Activated CD4-positive, alpha-beta T cell treated with anti-CD3 and anti-CD28 coated beads, Interleukin-2, amount 50 U/mL, for 4 hours (primary cell): ENCODE measurements around the gene PEG3.

Experiments used
- DNase-seq, 2 experiments: peaks; one replicate each; pipeline ENCODE4 v3.0.0-alpha.2; 2020

PEG3 gene

DNA sequence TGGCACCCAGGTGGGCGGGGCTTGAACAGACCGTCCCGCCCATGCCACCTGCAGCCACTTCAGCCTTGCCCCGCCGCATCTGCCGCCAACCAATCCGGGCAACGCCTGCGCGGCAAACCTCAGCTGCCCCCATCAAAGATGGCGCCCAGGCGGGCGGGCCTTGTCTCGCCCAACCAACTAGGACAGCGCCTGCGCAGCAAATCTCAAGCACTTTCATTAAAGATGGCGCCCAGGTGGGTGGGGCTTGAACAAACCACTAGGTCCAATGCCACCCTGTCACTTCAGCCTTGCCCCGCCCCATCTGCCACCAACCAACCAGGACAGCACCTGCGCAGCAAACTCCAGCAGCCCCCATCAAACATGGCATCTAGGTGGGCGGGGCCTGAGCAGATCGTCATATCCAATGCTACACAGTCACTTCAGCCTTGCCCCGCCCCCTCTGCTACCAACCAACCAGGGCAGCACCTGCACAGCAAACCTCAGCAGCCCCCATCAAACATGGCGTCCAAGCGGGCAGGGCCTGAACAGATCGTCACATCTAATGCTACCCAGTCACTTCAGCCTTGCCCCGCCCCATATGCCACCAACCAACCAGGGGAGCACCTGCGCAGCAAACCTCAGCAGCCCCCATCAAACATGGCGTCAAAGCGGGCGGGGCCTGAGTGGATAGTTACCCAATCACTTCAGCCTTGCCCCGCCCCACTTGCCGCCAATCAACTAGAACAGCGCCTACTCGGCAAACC lies 1.4 kb downstream of the PEG3 start:
- no peak for DNase-seq

DNA sequence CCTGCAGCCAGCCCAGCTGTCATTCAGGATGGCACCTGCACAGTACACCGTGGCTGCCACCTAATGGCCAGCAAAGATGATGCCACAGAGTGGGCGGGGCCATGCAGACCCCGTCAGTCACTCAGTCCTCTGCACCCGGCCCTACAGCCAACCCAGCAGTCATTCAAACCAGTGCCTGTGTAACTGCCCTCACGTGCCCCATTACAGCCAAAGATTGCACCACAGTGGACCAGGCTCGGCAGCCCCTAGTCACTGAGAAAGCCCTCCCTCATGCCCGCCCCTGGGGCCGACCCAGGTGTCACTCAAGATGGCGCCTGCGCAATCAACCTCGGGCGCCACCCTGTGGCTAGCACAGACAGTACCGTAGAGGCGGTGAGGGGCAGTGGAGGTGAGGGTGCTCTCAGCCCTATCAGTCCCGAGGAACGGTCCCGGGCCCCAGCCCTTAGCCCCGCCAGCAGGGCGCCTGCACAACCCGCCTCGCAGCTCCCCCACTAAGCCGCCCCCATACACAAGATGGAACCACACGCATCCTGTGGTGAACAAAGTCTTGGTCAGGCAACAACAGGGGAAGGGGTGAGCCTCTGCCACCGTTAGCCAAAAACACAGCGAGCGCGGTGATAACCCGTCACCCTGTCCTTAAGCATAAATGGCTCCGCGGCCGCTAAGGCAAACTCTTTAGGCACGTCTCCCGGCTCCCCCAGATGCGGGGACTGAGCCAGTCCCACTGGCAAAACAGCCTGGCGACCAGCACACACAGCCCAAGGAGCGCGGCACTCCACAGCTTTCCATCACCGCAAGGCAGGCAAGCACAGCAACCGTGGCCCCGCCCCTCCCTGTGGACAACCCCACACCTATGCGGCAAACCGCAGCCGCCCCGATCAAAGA lies 2.3 kb downstream of the PEG3 start:
- no peak for DNase-seq

DNA sequence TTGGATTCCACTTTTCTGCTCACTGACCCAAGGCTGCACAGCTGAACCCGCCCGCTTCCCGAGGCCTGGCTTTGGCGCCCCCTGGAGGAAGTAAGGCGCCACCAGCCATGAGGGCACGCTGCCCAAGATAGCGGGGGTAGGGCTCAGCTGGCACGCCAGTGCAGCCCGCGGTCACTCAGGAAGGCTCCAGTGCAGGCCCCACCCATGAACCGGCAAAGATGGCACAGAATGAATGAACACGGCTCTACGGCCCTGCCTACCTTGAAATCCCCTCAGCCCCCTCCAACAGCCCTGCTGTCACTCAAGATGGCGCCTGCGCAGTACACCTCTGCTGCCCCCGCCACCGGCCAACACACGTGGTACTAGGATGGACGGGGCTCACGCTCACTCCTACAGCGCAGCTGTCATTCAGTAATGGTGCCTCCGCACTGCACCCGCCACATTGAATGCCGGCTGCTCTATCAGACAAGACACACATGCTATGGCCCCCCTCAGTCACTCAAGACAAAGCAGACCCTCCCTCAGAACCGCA lies 3.0 kb downstream of the PEG3 start:
- no peak for DNase-seq

DNA sequence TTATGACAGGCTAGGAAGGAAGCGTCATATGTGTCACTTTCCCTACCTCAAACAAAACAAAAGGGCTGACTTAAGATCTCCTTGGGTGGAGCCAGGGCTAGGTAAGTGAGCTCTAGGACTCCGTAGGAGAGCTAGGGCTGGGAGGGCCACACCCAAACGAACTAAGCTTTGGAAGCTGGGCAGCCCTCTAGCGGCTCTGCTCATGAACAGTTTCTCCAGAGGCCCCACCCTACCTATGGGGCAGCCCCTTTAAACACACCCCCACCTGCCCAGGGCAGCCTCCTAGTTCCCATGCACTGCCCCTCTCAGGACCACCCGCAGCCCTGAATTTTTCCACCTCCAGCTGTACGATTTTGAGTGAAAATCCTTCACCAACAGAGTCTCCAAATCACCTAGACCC lies 3.5 kb downstream of the PEG3 start:
- DNase-seq: no peak

DNA sequence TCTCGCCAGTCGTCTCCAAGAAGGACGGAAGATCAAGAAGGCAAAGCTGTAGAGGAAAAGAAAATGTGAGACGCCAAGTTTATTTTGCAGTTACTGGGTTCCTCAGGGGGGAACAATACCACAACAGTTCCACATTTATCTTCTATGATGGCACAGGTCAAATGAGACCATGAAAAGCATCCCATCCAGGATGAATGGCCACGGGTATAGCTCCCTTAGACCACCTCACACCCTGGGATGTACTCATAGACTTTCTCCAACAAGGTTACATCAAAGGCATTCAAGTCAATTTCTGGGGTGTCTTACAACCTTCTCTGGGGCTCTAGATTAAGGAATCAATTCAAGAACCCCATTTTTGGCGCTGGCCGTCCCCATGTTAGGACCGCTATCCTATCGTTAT lies 4.5 kb downstream of the PEG3 start:
- DNase-seq: no peak

DNA sequence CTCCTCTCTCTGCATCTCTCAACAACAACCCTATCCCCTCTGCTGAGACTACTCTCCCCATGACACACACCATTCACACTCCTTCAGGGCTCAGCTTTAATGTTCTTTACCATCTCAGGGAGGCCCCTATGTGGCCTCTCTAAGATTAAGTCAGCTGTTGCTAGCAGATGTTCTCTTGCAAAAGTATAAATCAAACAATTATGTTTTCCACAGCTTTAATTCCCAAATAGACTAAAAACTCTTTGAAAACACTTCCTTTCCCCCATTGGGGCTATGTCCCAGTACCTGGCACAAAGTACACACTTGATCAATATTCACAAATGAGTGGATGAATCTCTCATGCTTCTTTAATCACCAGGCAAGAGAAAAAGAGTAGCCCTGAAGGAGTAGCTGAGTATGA lies 5.1 kb downstream of the PEG3 start:
- no peak for DNase-seq

DNA sequence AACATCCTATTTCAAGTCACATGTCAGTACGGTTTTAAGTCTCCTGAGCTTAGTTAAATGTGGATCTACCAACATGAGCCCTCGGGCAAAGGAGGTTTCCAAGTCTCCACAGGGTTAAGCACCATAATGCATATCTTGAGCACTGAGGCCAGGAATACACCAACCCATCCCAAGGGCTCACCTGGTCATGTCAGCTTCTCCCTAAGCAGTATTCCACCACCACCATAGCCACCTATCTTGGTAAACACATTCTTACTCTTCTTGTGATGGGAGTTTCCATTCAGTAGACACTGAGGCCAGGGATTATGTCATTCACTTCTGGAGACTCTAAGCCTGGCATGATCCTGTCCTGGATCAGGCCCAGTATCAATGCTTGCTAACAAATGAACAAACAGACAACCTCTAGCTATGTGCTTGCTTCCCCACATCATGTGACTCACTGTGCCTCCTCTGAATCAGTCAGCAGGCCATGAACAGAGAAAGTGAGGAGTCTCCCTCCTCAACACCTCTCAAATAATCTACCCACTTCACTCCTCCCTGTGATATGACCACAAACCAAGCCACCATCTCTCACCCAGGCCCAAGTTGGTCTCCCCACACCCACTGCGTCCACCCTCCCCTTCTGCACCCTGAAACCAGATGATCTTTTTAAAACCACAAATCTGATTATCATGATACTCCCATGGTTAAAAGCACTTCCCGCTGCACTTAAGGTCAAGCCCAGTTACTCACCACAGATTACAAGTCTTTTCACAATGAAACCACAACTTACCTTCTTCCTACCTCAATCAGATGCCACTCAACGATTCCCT lies 5.8 kb downstream of the PEG3 start:
- no peak for DNase-seq

DNA sequence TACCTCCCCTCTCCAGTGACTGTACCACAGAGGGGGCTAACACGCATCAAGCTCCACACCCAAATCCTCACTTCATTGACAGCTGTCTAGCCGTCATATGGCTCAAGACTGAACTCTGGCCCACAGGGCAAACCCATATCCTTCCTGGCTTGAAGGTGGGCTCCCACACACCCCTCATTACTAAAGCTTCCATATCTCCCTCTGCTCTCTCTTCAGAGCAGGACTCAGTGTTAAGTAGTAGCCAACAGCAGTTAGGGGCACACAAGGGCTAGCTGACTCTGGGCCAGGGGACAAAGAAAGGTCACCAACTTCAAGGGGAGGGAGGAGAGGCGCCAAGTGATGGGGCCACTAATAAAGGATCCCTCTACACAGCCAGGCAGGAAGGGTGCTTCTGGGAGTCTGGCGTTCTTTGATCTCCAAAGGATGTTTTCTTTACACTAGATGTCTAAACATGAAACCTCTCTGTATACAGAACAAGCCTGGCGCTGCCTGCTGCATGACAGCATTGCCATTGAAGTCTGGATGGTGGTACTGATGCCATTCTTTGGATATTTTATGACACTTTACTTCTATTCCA lies 8.1 kb downstream of the PEG3 start:
- DNase-seq: no peak

DNA sequence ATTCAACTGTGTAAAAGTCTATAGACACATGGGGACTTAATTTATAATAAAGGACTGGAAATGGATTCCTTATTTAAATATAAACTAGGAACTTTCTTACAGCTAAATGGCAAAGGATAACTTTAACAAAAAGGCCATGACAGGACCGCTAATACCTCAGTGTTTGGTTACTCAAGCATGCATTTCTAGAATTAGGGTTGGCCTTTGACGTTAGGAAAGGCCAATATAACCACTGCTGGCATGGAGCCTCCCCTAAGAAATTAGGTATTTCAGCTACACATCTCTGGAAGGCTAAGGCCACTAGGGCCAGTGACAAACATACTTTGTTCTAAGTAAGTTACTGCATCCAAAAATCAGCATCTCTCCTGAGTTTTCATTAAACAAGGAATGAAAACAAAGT lies 9.3 kb downstream of the PEG3 start:
- DNase-seq: no peak

DNA sequence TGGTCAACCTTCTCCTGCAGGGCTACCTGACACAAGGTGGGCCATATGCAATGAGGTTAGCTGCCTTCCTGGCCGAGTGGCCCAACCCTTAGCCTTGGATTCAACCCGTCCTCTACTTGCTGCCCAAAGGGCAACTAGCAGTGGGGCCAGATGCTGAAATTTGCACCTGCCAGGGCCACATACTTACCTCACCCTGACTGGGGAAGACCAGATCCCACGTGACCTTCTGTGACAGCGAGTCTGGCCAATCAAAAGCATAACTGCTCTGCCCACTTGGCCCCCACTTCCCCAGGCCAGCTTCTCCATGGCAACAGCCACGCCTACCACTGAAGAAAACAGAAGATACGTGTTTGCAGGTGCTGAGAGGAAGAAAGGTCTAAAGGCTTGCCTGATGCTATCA lies 10.9 kb downstream of the PEG3 start:
- no peak for DNase-seq

DNA sequence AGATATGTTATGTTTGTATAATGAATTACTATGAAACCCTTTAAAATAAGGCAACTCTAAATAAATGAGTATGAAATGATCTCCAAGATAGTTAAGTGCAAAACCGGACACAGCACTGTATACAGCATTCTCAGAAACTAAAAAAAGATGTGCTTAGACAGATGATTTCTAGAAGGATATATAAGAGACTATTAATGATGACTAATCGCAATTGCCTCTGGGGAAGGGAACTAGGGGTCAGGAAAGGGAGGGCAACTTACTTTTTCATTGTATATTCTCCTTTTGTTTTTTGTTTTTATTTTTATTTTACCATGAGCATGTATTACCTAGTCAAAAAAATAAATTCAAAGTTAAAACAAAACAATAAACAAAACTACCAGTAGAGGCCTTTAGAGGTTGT lies 12.8 kb downstream of the PEG3 start:
- no peak for DNase-seq

DNA sequence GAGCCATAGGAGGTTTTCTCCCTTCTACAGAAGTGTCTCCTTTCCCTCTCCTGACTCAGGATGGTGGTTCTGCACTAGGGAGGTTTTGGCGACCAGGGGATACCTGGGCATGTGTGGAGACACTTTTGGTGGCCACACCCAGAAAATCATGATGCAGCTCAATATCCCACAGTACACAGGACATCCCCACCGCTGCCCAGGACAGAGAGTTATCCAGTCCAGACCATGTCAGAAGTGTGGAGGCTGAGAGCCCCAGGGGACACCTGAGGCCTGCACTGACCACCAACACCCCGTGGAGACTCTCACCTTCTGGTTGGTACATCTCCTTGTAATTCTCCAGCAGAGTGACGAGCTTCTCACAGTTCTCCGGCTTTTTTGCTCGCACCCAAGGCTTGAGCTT lies 16.6 kb downstream of the PEG3 start:
- DNase-seq: no peak

DNA sequence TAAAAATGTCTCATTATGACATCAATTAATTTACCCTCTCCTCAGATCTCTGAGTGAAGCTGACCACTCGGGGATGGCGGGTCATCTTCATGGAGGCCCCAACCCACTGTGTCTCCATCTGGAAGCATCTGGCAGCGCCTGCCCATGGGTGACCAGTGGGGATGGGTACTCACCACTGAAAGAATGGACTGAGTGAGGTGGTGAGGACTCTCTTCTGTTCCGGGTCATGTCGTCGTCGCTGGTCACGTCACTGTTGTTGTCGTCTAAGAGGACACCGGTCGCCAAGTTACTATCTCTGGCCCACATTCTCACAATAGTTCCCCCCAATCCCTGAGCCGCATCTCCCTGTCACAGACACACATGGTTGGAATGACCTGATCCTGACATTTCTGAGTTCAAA lies 17.1 kb downstream of the PEG3 start:
- no peak for DNase-seq

DNA sequence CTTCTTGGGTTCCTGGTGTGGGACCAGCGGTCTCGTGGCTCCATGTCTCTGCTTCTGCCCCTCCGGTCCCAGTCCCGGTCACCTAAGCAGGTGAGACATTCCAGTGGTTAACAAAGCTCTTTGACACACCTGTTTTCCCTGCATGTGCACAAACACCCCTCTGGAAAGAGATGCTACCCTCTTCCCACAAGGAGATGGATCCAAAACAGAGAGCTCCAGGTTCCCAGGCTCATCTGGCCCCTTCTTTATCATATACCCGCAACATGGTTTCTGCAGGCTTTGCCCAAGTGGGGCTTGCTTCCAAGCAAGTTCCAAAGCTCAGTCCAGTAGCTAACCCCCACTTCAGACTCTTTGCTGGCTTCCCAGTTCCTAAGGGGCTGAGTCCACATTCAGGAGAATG lies 17.8 kb downstream of the PEG3 start:
- DNase-seq: no peak

DNA sequence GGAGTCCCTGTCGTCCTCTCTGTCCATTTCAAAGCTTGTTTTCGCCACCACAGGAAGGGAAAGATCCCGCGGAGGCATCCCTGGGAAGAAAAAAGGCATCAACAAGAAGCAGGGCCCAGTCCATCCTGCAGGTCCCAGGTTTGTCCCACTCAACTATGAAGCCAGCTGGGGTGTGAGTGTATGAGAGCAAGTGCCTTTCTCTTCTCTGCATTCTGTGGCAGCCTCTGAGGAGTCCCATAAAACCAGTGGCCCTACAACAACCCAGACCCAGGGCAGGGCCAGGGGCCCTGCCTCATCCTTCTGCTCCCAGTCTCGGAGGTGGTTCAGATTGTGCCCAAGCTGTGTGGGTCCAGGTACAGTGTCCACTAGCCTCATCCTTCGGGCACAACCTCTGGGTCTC lies 18.9 kb downstream of the PEG3 start:
- DNase-seq: no peak

DNA sequence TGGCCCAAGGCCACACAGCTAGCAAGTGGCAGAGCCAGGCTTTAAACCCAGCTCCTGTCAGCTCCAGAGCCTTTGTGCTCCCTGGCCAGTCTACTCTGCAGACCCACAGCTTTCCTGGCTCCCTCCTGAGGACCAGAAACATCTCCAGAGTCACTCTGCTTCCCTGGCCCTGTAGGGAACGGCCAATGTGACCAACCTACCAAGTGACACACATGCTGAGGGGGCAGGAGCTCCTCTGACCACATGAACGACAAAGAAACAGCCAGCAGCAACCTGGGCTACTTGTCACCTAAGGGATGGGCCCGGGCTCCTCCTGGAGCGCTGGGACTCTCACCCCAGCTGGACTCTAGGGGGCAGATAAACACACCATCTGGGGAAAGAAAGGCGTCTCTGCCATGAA lies 19.3 kb downstream of the PEG3 start:
- no peak for DNase-seq

DNA sequence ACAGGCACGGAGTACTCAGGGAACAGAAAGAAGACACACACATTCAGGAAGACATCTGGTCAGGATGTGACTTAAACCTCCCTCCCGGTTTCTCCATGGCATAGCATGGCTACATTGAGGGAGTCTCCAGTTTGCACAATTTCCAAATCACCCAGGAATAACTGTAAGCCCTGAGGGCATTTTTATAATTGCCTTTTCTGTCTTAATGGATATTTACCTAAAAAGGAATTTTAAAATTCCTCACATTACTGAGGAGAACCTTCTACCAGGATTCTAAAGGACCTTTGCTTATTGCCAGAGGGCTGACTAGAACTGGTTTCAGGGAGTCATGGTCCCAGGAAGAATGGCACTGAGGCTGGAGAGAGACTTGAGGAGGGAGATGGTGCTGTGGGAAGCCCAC lies 21.4 kb downstream of the PEG3 start:
- DNase-seq: no peak

DNA sequence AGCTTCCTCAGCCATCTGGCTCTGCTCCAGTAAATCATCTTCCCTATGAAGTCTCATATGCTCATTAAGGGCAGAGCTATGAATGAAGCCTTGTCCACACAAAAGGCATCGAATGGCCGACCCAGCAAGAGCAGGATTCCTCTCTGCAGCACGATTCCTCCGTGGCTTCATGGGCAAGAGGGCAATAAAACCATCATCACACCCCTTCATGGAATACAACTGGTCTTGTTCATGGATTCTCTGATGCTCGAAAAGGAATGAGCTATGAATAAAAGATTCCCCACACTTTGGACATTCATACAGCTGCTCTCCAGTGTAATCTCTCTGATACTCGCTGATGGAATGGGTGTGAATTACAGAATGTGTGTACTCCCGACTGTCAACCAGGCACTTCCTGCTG lies 25.9 kb downstream of the PEG3 start:
- no peak for DNase-seq

DNA sequence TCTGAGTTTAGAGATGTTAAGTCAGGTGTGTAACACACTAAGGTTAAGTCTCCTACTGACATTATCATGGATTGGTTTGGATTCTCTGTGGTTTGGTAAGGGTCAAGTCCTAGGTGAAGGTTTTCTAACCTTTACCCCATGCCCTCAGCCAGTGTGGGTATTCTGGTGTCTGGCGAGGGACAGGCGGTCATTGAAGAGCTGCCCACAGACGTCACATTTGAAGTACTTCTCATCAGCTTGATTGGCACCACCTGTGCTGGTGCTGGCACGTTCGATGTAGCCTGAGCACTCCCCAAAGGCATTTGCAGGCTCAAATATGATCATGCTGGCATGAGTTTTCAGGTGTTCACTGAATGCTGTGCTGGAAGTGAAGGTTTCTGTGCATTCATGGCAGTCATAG lies 27.0 kb downstream of the PEG3 start:
- DNase-seq: no peak

DNA sequence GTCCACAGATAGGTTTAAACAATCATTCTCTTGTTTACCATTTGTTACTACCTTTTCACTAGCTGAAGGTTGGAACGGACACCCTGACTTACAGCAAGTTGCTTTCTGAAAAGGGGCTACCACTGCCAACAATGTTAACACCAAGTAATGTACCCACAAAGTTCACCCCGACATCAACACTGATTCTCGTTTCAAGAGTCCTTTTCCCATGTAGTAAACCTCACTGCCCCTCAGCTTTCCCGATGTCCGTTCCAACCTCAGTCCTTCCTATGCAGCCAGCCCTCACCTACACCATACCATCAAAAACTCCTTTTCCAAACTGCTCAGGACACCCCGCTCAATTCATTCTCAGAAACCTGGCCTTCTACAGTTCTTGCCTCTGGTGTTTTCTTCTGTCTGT lies 29.0 kb downstream of the PEG3 start:
- no peak for DNase-seq

DNA sequence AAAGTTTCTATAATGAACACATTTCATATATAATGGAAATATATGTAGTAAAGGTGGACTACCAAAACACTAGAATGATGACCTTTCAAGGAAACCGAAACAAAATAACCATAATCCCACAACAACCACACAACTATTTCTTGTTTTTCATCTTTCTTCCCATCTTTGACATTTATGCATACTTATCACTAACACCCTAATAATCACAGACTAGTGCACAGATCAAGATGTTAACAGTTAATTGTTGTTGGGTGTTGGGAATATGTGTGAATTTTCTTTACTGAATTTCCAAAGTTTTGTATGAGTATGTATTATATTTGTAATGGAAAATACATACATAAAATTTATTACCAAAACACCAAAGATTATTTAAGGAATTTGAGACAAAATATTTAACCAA lies 30.3 kb downstream of the PEG3 start:
- DNase-seq: no peak

DNA sequence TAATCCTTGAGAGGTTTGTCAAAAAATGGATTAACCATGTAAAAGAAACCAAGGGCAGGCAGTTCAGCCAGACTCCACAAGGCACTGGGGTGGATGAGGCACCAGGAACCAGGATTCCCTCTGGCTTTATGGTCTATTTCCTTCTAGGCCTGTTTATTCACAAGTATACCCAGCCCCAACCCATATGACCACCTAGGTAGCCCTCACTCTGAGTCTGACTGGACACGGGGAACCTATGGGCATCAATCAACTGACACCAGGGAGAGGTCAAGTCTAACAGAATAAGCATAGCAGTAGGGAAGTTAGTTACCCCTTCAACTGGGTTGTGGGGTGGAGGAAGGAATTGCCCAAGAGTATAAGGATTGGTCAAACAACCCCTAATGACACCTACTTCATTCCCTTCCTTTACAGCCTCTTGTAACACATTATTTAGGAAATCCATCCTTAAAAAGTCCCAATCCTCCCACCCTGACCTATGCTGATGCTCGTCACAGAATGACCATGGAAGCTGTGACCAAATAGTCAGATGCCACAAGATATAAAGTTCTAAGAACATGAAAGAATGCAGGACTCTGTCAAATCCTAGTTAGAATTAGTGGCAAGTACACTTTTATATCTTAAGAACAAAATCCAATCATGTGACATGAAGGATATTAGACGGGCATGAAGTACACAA lies 31.7 kb downstream of the PEG3 start:
- no peak for DNase-seq
